MV-4-11 (cell line): ENCODE results near the gene UBR3.
"Not testable (repeated sequence)": the region's sequence is repeated elsewhere in the genome, so short reads cannot be mapped to it uniquely, and the experiment has no call there.

Source experiments
- DNase-seq: peaks from one replicate; lab custom pipeline; 2025; lab: John Stamatoyannopoulos, UW

The UBR3 gene

GRCh38 chr2:169871369-169871768 lies 44.1 kb downstream of the UBR3 start:
- DNase-seq = not testable (repeated sequence)

- DNase-seq = no peak
Observed at GRCh38 chr2:169871994-169872393, 44.7 kb downstream of the UBR3 start.

- peak; percentile 29 for DNase-seq
Observed at GRCh38 chr2:169877398-169877797, 50.1 kb downstream of the UBR3 start.

- DNase-seq = no peak
Observed at GRCh38 chr2:169887120-169887519, 59.9 kb downstream of the UBR3 start.

- no peak for DNase-seq
Observed at GRCh38 chr2:169891593-169892298, 64.5 kb downstream of the UBR3 start.

DNA sequence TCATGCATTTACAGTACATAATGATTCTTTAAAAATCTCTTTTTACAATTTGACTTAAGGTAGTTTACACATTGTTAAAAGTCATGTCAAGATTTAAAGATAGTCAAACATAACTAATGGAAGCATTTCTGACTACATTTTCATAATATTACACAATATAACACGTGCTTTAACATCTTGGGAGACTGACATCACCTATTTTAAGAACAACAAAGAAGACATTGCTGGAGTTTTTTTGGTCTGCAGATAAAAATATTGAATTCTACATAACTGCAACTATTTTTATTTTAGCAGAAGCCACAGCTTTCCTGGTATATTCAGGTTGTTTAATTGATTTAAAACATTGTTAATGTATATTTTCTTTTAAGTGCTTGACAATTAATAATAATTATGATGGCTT lies 65.7 kb downstream of the UBR3 start:
- DNase-seq = no peak

DNA sequence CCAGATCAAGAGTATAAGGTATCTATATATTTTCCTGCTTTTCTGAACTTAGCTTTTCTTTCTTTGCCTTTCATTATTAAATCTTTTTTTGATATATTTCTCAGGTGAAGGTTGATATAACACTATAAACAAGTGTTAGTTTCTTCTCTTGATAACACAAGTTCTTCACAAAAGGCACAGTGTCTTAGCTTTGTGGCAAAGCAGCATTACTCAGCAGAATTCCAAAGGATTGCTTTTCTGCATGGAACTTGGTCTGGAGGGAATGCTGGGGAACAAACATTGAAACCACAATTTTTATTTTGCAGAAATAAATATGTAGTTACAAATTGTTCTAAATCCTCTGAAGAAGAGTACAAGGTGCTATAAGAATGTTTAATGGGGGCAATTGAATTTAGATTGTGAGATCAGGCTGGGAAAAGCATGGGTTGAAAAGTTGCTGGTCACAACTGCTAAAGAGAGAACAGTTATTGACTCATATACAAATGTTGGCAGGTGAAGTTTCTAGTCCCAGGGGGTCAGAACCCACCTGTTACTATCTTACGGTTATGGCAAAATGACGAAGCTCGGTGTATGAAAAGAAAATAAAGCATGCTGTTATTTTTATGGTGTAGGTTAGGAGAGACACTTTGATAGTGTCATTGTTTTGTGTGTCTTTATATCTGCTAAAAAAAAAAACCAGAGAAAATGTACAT lies 68.2 kb downstream of the UBR3 start:
- no peak for DNase-seq

DNA sequence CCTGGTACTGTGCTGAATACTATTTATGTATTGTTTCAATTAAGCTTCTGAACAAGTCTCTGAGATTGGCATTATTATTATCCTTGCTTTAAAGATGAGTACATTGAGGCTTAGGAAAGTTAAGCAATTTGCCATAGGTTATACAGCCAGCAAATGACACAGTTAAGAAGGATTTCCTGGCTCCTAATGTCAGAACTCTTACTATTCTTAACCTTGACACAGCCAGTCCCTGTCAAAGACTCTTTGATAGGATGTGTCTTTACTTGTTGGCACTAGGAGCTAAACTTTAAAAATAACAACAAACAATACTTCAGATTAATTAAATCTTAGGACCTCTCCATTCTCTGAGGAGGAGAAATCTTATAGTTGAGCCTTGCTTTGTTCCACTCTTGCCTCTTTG lies 70.6 kb downstream of the UBR3 start:
- no peak for DNase-seq

DNA sequence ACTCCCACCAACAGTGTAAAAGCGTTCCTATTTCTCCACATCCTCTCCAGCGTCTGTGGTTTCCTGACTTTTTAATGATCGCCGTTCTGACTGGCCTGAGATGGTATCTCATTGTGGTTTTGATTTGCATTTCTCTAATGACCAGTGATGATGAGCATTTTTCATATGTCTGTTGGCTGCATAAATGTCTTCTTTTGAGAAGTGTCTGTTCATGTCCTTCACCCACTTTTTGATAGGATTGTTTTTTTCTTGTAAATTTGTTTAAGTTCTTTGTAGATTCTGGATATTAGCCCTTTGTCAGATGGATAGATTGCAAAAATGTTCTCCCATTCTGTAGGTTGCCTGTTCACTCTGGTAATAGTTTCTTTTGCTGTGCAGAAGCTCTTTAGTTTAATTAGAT lies 72.8 kb downstream of the UBR3 start:
- DNase-seq = not testable (repeated sequence)

DNA sequence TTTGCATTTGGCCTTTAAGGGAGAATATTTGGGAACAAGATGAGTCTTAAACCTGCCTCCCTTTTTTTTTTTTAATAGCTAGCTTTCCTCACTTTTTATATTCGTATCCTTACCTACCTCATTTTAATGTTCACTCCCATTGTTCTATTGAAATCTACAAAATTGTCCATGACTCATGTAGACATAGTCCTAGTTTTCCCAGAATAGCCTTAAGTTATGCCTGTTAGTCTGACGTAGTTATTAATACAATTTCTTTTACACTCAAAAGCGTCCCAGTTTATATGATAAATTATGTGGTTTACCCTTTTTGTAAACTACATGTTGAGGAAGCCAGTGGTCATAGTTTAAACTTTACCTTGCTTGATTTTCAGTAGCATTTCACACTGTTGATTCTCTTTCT lies 73.4 kb downstream of the UBR3 start:
- DNase-seq = no peak

DNA sequence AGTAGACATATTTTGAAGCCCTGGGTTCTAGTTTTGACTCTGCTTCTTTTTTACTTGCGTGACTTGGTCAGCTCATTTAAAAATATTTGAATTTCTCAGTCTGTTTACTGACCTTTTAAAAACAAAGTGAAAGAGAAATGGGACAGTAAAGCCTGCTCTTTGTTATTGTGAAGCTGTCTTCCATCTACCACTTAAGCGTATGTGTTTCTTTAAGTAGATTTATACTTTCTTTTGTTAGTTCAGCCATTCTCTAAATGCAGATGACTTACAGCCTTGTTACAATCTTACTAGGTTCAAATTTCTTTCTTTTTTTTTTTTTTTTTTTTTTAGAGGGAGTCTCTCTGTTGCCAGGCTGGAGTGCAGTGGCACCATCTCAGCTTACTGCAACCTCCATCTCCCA lies 79.5 kb downstream of the UBR3 start:
- DNase-seq = no peak

- DNase-seq = no peak
Observed at GRCh38 chr2:169909376-169909775, 82.1 kb downstream of the UBR3 start.

DNA sequence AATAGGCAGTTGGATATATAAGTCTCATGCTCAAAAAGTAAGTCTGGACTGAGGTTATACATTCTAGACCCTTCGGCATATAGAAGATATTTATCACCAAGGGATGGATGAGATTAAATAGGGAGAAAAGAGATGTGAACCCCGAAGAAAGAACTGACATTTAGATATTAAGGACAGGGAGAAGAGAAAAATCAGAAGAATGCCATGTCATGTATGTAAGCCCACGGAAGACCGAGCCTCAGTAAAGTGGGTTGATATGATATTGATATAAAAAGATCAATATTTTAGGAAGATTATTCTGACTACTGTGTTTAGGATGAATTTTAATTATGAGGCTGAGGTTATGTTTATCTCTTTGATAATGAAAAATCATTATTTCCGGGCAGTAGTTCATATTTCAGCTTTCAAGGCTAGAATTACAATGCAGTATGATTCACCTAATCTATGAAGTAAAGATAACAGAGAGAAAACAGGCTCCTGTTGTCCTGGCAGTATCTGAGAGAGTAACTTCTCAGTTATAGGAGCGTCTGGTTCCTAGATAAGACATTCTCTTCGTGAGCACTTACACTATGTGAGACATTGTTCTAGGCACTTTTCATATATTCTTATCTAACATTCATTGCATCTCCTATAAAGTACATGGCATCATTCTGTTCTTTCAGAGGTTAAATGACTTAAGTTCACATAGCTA lies 83.0 kb downstream of the UBR3 start:
- DNase-seq = no peak

- no peak for DNase-seq
Observed at GRCh38 chr2:169911119-169911518, 83.9 kb downstream of the UBR3 start.

GRCh38 chr2:169916623-169917022 lies 89.4 kb downstream of the UBR3 start:
- no peak for DNase-seq

DNA sequence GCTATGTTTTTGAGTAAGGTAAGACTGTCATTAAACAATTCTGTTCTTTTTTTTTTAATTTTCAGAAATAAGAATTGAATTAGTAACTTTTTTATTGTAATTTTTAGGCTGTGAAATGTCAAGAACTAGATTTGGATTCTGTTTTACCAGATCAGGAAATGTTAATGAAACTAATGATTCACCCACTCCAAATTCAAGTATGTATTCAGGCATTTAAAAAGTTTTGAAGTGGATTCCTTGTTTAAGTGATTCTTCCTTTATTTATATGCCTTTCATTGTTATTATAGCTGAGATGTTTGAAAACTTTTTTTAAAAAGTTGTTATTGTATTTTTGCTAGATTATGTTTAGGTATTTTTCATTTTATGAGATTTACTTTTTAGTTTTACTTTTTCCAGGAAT lies 96.7 kb downstream of the UBR3 start:
- no peak for DNase-seq

- no peak for DNase-seq
Observed at GRCh38 chr2:169925968-169926367, 98.7 kb downstream of the UBR3 start.

- DNase-seq = peak; percentile 6
Observed at GRCh38 chr2:169928463-169928864, 101.2 kb downstream of the UBR3 start.

- DNase-seq = peak; percentile 48
Observed at GRCh38 chr2:169933124-169933711, 106.0 kb downstream of the UBR3 start.

GRCh38 chr2:169936652-169937051 lies 109.4 kb downstream of the UBR3 start:
- not testable (repeated sequence) for DNase-seq

- no peak for DNase-seq
Observed at GRCh38 chr2:169945515-169945914, 118.3 kb downstream of the UBR3 start.

DNA sequence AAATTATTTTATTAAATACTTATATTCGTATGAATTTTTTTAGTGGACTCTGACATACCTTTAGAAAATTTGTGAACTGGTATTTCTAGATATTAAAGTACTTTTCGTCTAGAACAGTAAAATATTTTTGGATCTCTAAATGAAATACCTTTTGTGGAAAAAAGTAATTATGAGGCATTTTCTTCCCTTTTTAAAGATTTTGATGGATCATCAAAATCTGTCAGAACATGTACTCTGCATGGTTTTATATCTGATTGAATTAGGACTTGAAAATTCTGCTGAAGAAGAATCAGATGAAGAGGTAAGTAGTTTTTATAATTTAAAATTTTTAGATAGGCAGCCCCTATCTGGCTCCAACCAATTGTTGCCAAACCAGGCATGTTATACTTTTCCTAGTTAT lies 118.8 kb downstream of the UBR3 start:
- DNase-seq = no peak

GRCh38 chr2:169946546-169946945 lies 119.3 kb downstream of the UBR3 start:
- DNase-seq = no peak
